Stimulated activated CD4-positive, alpha-beta T cell treated with anti-CD3 and anti-CD28 coated beads, TNF-alpha, amount 100 ng/mL, for 24 hours (primary cell): ENCODE results near the gene LMBRD2.
A peak's percentile ranks its signal among the peaks of the same experiment; 100 is the strongest.
"Not testable (repeated sequence)": the region's sequence is repeated elsewhere in the genome, so short reads cannot be mapped to it uniquely, and the experiment has no call there.

ENCODE experiments used
- DNase-seq, 3 experiments: peaks; one replicate each; pipeline ENCODE4 v3.0.0-alpha.2; 2020; ENCODE audit warnings: low read depth in 3 of 3

Gene LMBRD2

DNA sequence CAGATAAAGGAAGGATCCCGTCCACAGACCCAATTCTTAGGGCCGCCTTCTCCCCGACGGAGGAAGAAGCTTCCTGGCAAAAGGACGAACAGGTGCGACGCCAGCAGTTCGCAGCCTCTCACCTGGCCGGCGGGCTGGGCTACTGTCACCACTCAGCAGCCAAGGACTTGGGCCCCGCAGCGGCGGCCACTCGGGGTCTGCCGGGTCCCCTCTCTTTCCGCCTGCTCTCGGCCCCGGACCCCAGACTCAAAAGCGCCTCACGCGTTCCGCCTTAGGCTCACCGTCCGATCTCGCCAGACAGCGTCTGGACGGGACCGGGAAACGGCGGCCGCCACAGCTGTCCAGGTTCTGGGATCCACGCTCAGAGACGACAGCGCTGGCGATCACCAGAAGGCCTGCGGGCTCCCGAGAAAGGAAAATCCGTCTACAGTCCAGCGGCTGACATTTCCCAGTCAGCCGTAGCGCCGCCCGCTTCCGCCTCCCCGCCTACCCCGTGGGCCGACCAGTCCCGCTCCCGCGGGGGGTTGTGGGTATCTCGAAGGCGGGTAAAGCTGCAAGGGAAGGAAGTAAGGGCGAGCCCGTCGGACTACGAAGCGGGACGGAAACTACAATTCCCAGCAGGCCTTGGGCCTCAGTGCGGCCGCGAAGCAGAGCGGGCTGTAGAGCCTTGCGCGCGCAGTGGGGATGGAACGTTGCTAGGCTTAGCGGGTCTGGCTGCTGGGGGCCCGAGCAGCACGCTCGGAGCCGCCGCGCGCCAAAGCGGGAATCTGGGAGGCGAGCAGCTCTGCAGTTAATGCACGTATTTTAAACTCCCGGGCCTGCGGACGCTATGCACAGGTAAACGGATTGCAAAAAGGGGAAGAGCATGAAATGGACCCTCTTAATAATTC lies at the start of gene LMBRD2, which contains the start of gene SKP2:
LMBRD2 (minus strand) TSS at position 454 of the 890 bp plus-strand sequence. CDS start 8,538 bp downstream, outside the sequence.
SKP2 (plus strand) TSS at position 678 of the 890 bp plus-strand sequence; CDS start at position 830, 152 bp downstream.
- peak; percentile 93 to 96 (median 95) for DNase-seq

GRCh38 chr5:36200513-36200912 lies 48.8 kb upstream of the LMBRD2 start:
- no peak for DNase-seq

DNA sequence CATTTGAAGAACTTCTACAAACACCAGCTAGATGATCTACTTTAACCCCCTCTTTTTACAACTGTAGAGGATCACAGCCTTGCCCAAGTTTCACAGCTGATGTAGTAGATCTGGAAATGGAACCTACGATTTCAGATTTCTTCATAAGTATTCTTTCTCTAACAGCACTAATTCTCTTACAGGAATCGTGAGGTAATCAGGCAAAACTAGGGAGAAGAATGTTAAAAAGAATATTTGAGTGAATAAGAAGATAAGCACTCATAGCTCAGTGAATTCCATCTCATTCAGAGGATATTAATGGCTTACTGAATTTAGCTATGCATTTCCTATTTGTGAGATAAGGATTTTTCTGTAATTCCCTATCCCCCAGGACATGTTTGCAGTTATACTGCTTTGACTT lies 47.9 kb upstream of the LMBRD2 start:
- DNase-seq = no peak

- not testable (repeated sequence) for DNase-seq
Measured at GRCh38 chr5:36198783-36199182, 47.1 kb upstream of the LMBRD2 start.

DNA sequence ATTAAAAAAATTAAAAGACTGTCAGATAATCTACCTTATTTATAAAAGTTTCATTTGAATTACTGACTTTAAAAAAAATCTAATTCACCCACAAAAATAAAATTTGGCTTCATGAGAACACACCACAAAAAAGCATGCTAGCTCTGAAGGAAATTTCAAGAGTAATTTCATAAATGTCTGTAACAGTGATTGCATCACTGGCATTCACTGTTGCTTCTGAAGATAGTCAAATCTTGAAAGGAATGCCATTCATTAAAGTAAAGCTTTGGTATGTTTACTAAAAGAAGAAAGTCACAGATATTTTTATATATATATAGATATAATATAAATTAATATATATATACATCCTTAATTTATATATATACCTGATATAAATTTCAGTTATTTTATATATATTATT lies 46.6 kb upstream of the LMBRD2 start:
- DNase-seq = no peak

DNA sequence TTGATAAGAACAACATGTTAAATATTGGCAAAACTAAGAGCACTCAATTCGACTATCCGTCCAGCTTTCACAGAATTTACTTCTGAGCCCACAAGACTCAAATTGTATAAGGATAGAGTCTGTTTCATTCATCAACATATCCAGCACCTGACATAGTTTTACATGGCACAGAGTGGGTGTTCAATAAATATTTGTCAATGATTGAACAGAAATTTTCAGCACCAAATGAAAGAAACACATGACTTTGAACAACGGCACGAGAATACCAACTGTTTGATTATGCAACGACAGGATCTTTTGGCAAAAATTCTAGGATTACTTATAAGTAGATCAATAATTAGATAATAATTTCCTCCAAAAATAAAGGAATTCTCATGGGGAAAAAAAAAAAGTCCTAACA lies 42.1 kb upstream of the LMBRD2 start:
- DNase-seq = no peak

DNA sequence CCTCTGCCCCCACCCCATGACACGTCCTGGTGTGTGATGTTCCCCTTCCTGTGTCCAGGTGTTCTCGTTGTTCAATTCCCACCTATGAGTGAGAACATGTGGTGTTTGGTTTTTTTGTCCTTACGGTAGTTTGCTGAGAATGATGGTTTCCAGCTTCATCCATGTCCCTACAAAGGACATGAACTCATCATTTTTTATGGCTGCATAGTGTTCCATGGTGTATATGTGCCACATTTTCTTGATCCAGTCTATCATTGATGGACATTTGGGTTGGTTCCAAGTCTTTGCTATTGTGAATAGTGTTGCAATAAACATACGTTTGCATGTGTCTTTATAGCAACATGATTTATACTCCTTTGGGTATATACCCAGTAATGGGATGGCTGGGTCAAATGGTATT lies 32.7 kb upstream of the LMBRD2 start:
- DNase-seq = not testable (repeated sequence)

DNA sequence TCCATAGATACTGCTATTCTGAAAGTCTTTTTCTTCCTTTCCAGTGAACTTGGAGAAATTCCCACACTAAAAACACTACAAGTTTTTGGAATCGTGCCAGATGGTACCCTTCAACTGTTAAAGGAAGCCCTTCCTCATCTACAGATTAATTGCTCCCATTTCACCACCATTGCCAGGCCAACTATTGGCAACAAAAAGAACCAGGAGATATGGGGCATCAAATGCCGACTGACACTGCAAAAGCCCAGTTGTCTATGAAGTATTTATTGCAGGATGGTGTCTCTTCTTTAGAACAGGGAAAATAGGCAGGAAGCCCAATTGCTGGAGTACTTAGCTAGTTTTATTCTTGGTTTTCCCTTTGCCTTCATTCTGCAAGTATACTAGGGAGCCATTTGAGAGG lies 30.1 kb upstream of the LMBRD2 start:
- DNase-seq = no peak

DNA sequence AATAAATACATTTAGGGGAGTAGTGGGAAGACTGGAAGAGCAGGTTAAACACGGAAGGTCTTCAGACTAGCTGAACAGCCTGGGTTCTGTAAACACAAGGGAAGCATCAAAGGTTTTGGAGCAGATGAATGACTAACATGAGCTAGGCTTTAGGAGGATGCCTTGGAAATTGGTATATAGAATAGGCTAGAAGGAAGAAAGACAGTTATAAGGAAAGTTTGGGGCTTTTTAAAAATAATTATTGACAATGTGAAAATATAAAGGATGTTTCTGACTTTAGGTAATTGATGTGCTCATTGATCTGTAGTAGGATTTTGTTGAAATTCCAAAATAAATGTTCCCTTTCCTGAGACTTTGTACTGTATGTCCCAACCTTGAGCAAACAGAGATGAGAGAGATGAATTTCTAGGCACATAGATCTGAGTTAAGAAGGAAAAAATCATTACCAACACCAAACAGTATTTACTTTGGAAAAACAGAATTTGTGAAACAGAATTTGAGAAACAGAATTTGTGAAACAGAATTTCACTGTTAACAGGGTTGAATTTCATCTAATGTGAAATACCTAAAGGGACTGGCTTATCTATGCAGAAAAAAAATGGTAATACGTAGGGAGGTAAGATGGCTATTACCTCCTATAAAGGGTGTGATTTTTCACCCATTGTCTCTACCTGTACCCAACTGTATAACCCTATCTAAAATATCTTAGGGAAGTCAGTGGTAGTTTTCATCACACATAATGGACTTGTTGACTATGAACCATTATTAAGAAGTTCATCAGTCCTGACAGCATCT lies 29.1 kb upstream of the LMBRD2 start:
- DNase-seq = no peak

DNA sequence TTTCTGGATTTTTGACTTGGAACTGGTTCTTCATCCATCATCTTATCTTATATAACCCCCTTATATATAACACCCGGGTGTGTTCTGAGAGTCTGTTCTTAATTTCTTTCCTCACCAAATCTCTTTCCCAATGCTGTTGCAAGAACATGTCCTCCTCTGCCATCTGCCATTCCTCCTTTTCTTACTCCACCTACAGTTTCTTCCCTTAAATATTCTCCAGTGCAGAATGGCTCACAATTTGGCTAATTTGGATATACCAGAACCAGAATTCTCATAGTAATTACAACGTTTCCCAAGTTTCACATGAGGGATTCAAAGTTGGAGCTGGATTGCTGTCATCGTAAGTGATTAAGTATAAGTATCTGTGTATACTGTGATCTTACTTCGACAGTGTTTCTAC lies 28.3 kb upstream of the LMBRD2 start:
- DNase-seq = no peak

DNA sequence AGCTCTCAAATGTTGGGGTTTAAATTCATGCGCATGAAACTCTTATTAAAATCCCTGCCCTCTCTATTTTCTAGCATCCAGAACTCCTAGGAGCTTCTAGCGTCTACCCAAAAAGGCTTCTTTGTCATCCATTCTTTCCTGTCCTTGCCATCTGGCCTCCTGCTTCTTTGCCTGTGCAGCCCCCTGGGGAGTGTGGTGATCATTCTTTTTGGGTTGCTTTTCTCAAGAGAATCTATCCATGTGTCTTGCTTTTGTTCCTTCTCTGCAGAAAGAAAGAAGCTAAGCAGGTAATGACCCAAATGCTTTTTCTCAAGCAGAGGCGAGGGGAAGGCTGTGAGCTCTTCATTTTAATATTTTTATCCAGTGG lies 26.8 kb upstream of the LMBRD2 start:
- DNase-seq = no peak

DNA sequence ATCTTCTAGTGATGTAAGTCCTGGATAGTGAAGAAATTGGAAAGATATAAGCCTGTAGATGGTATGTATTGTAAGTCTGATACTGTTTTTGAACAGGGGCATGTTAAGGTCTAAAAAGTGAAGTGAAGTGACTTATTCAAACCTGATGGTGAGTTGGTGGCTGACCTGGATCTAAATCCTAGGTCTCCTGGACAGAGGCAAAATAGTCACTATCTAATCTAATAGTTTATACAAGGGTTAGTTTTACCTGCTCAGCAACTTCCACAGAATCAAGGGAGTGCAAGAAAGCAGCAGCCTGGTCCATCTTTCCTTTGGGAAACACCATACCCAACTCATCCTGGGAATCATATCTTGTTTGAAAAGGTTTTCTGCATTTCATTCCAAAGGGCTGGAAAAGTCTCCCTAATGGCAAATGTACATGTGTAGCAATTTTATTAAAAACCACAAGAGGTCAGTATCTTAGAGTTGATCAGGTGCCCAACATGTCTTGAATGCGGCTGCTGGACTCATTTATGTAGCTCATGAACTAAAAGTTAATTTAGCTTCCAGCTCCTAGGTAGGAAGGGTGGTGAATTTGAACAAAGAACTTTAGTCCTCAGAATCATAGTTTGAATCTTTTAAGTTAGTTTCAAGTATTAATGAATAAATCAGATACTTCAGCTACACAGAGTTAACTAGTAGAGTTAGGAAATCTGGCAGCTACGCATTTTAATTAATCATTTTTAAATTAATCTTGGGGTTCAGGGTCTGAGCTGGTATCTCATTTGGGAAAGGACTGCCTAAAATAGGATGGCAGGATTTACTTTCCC lies 26.2 kb upstream of the LMBRD2 start:
- no peak for DNase-seq

DNA sequence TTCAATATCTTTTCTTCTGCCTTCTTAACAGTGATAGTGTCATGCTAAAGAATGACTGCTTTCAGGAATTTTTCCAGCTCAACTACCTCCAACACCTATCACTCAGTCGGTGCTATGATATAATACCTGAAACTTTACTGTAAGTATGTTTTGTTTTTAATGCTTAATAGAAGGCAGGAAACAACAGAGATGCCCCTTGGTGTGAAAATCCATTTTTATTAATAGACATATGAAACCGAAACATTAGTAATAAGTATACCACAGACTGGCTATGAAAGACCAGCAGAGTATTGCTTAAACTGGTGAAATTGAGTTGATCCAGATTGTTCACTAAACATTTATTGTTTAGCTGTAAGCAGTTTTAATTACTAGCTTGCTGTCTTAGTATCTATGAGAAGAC lies 25.5 kb upstream of the LMBRD2 start:
- no peak for DNase-seq

GRCh38 chr5:36175043-36175442 lies 23.4 kb upstream of the LMBRD2 start:
- DNase-seq = no peak

DNA sequence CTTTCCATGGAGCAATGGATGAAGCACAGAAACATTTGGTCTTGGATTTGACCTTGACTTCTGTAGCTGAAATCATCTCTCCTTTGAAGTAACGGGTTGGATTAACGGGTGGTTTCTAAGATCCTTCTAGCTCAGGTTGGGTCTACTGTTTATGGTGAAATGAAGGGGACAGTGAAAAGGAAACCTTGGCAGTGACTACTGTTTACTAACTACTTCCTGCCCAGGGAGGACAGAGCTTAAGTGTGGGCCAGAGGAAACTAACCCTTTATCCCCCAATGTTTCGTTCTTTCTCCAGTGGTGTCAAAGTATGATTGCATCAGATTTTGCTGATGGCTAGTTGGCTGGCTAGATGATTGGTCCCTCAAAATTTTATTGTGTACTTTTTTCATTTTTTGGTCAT lies 22.4 kb upstream of the LMBRD2 start:
- no peak for DNase-seq

DNA sequence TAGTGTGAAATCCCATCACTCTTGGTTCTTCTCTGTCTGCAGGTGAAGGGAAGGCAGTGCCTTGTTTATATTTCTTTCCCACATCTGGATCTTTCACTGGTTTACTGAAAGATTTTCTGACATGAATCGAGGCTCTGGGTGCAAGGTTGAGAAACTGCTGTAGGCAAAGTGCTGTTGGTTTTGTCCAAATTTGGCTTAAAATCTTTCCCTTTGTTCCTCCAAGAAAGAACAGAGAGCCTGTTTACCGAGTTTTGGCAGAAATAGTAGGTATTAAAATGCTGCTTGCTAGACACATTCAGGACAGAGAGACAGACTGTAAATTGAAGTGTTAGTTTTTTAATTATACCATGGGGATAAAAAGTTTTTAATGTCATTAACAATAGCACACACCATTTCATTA lies 21.7 kb upstream of the LMBRD2 start:
- DNase-seq = no peak

DNA sequence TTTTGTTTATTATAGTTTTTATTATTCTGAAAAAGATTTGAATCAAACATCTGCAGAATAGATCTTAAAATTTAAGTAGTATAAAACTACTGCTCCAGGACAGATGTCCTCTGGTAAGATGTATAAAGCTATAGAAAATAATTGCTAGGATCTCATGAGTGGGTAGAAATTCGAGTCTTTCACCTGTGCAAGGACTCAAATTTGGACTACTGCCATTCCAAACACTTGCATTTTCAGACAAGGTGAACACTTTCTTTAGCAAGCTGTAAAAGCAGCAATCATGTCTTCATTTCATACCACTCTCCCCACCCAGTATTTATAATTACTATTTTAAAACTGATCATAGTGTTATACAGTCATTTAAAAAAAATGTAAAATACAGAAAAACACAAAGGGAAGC lies 20.9 kb upstream of the LMBRD2 start:
- DNase-seq = no peak

- no peak for DNase-seq
Measured at GRCh38 chr5:36170832-36171424, 19.2 kb upstream of the LMBRD2 start.

DNA sequence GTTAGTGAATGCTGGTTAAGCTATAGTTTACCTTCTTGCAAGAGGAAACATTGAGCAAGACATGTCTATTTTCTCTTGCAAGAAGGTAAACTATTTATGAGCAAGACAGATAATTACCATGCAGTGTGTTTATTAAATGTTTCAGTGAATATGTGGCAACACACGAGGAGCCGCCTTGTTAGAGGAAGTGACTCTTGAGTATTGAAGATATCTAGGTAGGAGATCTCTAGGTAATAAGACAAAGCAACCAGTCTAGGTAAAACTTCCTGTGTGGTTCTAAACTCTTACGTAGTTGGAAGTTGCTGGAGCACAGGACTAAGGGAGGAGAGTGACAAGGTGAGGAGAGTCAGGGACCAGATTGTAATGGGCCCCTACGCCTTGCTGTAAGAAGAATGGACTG lies 17.1 kb upstream of the LMBRD2 start:
- no peak for DNase-seq

DNA sequence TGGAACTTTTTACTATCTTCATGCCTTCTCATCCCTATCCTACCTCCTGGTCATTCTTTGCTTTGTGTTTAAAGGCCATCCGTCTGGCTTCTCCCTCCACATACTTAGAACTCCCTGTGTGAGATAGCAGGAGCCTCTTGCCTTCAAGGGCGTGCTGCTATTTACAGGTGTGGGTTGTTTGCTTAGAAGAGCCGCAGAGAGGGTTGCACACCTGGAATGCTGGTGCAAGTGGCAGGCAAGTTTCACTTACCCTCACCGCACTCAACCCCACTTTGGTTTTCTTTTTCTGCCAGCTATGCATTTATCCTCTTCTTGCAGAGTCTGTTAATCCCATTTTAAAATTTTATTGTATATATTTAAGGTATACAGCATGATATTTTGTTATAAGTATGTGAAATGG lies 12.8 kb upstream of the LMBRD2 start:
- DNase-seq = no peak

DNA sequence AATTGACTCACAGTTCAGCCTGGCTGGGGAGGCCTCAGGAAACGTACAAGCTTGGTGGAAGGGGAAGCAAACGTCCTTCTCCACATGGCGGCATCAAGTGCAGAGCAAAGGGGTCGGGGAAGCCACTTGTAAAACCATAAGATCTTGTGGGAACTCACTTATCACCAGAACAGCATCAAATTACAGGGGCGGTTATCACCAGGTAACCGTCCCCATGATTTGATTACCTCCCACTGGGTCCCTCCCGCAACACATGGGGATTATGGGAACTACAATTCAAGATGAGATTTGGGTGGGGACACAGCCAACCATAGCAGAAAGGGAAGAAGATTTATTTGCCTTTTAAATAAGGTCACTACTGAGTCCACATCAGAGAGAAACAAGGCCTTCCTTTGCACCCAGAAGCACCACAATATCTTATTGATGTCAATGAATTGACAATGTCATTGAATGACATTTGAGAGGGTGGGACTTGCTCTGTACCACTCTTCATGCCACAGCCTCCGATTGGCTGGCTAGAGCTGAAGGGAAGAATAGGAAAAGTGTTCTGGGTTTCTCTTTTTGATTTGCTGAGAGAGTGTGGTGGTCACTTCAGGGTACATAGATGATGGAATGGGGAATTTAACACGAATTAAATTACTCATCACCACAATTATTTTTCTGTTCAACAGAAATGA lies 11.3 kb upstream of the LMBRD2 start:
- no peak for DNase-seq
